Caco-2 (cell line): ENCODE measurements around the gene BRK1. TPM values are rescaled to one million over a fixed set of nuclear protein-coding genes. Genes with fewer than 3 reads are reported as not detected.

Experiments used
- BruUV-seq: library from RNA; stranded (reverse); fragments of 400-500 nt; replicated peaks from 2 replicates; lab custom pipeline; 2021; lab: Mats Ljungman, UMichigan
- CTCF ChIA-PET: fragments of 300-600 bp; sonication (Branson Sonifier 250); formaldehyde crosslinking; loops from one replicate; lab custom pipeline; 2022; ENCODE audit warnings: antibody characterized with exemption; lab: Charles Lee
- POLR2A ChIA-PET: fragments of 300-600 bp; sonication (Branson Sonifier 250); formaldehyde crosslinking; loops from one replicate; lab custom pipeline; 2022; ENCODE audit warnings: antibody characterized with exemption; lab: Charles Lee
- DNase-seq, 2 experiments: peaks; one replicate each; pipeline versions ENCODE4 v3.0.0 to v3.0.0-alpha.2; 2020 to 2022
- H3K27me3 ChIP-seq: replicated peaks from 2 replicates; pipeline ENCODE4 v1.6.0; 2011; ENCODE audit warnings: low read length; ENCODE audit not compliant: control insufficient read depth, insufficient read depth
- H3K36me3 ChIP-seq: 2 replicates; pipeline ENCODE4 v1.5.1; 2011; ENCODE audit warnings: low read length; ENCODE audit not compliant: control insufficient read depth, insufficient read depth
- H3K4me1 ChIP-seq: fragments of 250-450 bp; sonication (Bioruptor Pico); 2 replicates; pipeline ENCODE4 v1.5.1; 2020; ENCODE audit warnings: mild to moderate bottlenecking
- H3K4me3 ChIP-seq: 2 replicates; pipeline ENCODE4 v1.5.1; 2011; ENCODE audit warnings: low read depth, mild to moderate bottlenecking, control low read depth, low read length
- H3K9me3 ChIP-seq: fragments of 250-450 bp; sonication (Bioruptor Pico); 2 replicates; pipeline ENCODE4 v1.5.1; 2020; ENCODE audit warnings: mild to moderate bottlenecking, moderate library complexity
- H3K27ac Mint-ChIP-seq: one replicate; pipeline ENCODE4 v1.8.0; 2022; ENCODE audit warnings: mixed read lengths; ENCODE audit not compliant: unreplicated experiment
- H3K27me3 Mint-ChIP-seq: one replicate; pipeline ENCODE4 v1.8.0; 2022; ENCODE audit warnings: mixed read lengths; ENCODE audit not compliant: insufficient read depth, unreplicated experiment
- H3K36me3 Mint-ChIP-seq: one replicate; pipeline ENCODE4 v1.8.0; 2022; ENCODE audit warnings: mild to moderate bottlenecking, mixed read lengths; ENCODE audit not compliant: insufficient read depth, unreplicated experiment
- H3K4me1 Mint-ChIP-seq: one replicate; pipeline ENCODE4 v1.8.0; 2022; ENCODE audit warnings: low read depth, mixed read lengths; ENCODE audit not compliant: unreplicated experiment
- H3K4me3 Mint-ChIP-seq: one replicate; pipeline ENCODE4 v1.8.0; 2022; ENCODE audit warnings: mild to moderate bottlenecking, moderate library complexity, mixed read lengths; ENCODE audit not compliant: unreplicated experiment
- H3K9me3 Mint-ChIP-seq: one replicate; pipeline ENCODE4 v1.8.0; 2022; ENCODE audit warnings: mixed read lengths; ENCODE audit not compliant: unreplicated experiment
- intact Hi-C: fragments of 100-400 bp; cut with micrococcal nuclease; formaldehyde crosslinking; loops from one replicate; pipeline ENCODE4 v1.10.0; 2022; ENCODE audit not compliant: unreplicated experiment
- total RNA-seq: library from RNA; stranded (reverse); gene quantifications from 2 replicates; pipeline ENCODE4 v1.2.3, GENCODE V29; 2022
- TF ChIP-seq, protein P1 (sequence below), 2 experiments: fragments of 200-600 bp in 1 of 2; IDR thresholded peaks; 1 replicate in 1 of 2; 2 replicates in 1 of 2; pipeline versions ENCODE4 v1.5.1 to v1.8.0; 2011 to 2022; ENCODE audit warnings: antibody characterized with exemption in 1 of 2, control low read depth in 1 of 2, inconsistent platforms in 1 of 2, low read depth in 1 of 2, low read length in 1 of 2, mild to moderate bottlenecking in 1 of 2, moderate library complexity in 1 of 2; ENCODE audit not compliant: insufficient read depth in 1 of 2, severe bottlenecking in 1 of 2, unreplicated experiment in 1 of 2

Gene BRK1
- total RNA-seq, 1 experiment from 2014 or later, result 115 TPM

DNA sequence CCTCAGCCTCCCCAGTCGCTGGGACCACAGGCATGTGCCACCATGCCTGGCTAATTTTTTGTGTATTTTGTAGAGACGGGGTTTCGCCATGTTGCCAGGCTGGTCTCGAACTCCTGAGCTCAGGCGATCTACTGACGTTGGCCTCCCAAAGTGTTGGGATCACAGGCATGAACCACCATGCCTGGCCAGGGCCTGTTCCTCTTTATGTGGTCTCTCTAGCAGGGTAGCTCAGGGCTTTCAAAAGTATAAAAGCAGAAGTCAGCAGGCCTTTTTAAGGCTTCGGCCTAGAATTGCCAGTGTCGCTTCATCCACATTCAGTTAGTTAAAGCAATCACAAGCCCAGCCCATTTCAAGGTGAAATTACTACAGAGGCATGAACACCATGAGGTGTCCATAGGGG is 33.8 kb downstream of the BRK1 start:
- Mint-ChIP-seq H3K36me3 (peaks cover 79% of the 10 kb centered on the region), H3K9me3 (no peaks in the 10 kb centered on the region), H3K4me3 (no peak overlapping the region), H3K27ac (no peak overlapping the region), H3K27me3 (no peaks in the 10 kb centered on the region), H3K4me1 (no peaks in the 10 kb centered on the region)
- TF ChIP-seq, protein P1, sequence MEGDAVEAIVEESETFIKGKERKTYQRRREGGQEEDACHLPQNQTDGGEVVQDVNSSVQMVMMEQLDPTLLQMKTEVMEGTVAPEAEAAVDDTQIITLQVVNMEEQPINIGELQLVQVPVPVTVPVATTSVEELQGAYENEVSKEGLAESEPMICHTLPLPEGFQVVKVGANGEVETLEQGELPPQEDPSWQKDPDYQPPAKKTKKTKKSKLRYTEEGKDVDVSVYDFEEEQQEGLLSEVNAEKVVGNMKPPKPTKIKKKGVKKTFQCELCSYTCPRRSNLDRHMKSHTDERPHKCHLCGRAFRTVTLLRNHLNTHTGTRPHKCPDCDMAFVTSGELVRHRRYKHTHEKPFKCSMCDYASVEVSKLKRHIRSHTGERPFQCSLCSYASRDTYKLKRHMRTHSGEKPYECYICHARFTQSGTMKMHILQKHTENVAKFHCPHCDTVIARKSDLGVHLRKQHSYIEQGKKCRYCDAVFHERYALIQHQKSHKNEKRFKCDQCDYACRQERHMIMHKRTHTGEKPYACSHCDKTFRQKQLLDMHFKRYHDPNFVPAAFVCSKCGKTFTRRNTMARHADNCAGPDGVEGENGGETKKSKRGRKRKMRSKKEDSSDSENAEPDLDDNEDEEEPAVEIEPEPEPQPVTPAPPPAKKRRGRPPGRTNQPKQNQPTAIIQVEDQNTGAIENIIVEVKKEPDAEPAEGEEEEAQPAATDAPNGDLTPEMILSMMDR (IDR thresholded peaks at IDR 0.05; ENCODE audit: insufficient read depth in 1 of 2, low read depth in 1 of 2, low read length in 1 of 2, severe bottlenecking in 1 of 2, unreplicated experiment in 1 of 2), result no peak
- no peaks in the 10 kb centered on the region for H3K36me3 ChIP-seq
- POLR2A ChIA-PET, result no interaction called here
- CTCF ChIA-PET, result no interaction called here
- BruUV-seq, result no TSS peak
- no peaks in the 10 kb centered on the region for H3K27me3 ChIP-seq
- DNase-seq, result no peak
- H3K4me1 ChIP-seq, result no peaks in the 10 kb centered on the region
- H3K9me3 ChIP-seq, result no peaks in the 10 kb centered on the region
- H3K4me3 ChIP-seq, result no peak overlapping the region
- intact Hi-C loops, result no loop called here

DNA sequence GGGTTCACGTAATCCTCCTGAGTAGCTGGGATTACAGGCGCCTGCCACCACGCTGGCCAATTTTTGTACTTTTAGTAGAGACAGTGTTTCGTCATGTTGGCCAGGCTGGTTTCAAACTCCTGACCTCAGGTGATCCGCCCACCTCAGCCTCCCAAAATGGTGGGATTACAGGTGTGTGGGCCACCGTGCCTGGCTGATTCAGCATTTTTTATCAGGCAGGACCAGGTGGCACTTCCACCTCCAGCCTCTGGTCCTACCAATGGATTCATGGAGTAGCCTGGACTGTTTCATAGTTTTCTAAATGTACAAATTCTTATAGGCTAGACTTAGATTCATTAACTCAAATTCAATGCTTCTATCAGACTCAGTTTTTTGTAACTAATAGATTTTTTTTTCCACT is 35.5 kb downstream of the BRK1 start:
- TF ChIP-seq, protein P1 (IDR thresholded peaks at IDR 0.05; ENCODE audit: insufficient read depth in 1 of 2, low read depth in 1 of 2, low read length in 1 of 2, severe bottlenecking in 1 of 2, unreplicated experiment in 1 of 2), result no peak
- no peaks in the 10 kb centered on the region for H3K9me3 ChIP-seq
- no peaks in the 10 kb centered on the region for H3K4me1 Mint-ChIP-seq
- no peaks in the 10 kb centered on the region for H3K9me3 Mint-ChIP-seq
- POLR2A ChIA-PET, result no interaction called here
- no peak overlapping the region for H3K27ac Mint-ChIP-seq
- CTCF ChIA-PET, result no interaction called here
- no peaks in the 10 kb centered on the region for H3K36me3 ChIP-seq
- H3K27me3 ChIP-seq, result no peaks in the 10 kb centered on the region
- H3K27me3 Mint-ChIP-seq, result no peaks in the 10 kb centered on the region
- BruUV-seq, result no TSS peak
- H3K4me1 ChIP-seq, result no peaks in the 10 kb centered on the region
- intact Hi-C loops, result no loop called here
- peaks cover 74% of the 10 kb centered on the region for H3K36me3 Mint-ChIP-seq
- no peak for DNase-seq
- H3K4me3 Mint-ChIP-seq, result no peak overlapping the region
- no peak overlapping the region for H3K4me3 ChIP-seq

DNA sequence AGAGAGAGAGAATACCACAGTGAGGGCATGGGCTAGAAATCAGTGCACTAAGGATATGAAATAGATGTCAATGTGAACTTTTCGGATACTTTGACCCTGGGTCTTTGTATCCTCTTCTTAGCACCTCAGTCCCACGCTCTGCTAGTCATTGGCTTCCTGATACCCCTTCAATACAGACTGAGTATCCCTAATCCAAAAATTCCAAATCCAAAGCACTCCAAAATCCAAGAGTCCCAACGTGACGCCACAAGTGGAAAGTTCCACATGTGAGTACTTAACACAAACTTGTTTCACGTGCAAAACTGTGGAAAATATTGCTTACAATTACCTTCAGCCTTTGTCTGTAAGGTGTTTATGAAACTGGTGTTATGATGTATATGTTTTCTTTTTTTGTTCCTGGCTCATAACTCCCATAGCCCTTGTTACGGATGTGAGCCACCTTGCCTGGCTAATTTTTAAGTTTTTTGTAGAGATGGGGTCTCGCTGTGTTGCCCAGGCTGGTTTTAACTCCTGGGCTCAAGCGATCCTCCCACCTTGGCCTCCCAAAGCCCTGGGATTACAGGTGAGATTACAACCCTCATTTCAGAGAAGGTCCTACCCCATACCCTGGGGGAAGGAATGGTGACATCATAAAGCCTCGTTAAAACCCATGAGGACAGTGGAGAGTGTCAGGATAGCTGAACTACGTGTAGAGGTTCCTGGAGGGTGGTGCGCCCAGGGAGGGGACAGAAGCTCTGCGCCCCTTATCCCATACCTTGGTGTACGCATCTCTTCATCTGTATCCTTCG is 39.1 kb downstream of the BRK1 start:
- TF ChIP-seq, protein P1 (IDR thresholded peaks at IDR 0.05; ENCODE audit: insufficient read depth in 1 of 2, low read depth in 1 of 2, low read length in 1 of 2, severe bottlenecking in 1 of 2, unreplicated experiment in 1 of 2), result no peak
- intact Hi-C loops, result no loop called here
- H3K27me3 ChIP-seq, result no peaks in the 10 kb centered on the region
- Mint-ChIP-seq H3K4me3 (no peak overlapping the region), H3K27ac (no peak overlapping the region), H3K9me3 (no peaks in the 10 kb centered on the region), H3K36me3 (peaks cover 51% of the 10 kb centered on the region), H3K27me3 (no peaks in the 10 kb centered on the region), H3K4me1 (no peaks in the 10 kb centered on the region)
- ChIA-PET POLR2A (no interaction called here), CTCF (no interaction called here)
- no peak for DNase-seq
- H3K36me3 ChIP-seq, result no peaks in the 10 kb centered on the region
- H3K9me3 ChIP-seq, result no peaks in the 10 kb centered on the region
- H3K4me1 ChIP-seq, result no peaks in the 10 kb centered on the region
- no peak overlapping the region for H3K4me3 ChIP-seq
- BruUV-seq, result no TSS peak
